Gastroesophageal sphincter (tissue), 4 donors: ENCODE data around the gene PON1. TPM values are rescaled to one million over a fixed set of nuclear protein-coding genes. Genes with fewer than 3 reads are reported as not detected.

Experiments used
- ATAC-seq: fragments of 150-250 bp; one replicate; pipeline ENCODE4 v1.9.1; 2016; ENCODE audit warnings: mild to moderate bottlenecking, moderate library complexity
- H3K27ac ChIP-seq, 4 donors: fragments of 200-600 bp; sonication (generic) in 3 of 4; 1 replicate in 3 of 4; 2 replicates in 1 of 4; pipeline ENCODE4 v1.5.1; 2016 to 2019
- H3K27me3 ChIP-seq: fragments of 200-600 bp; sonication (generic); one replicate; pipeline ENCODE4 v1.5.1; 2019
- H3K36me3 ChIP-seq, 2 donors: fragments of 200-600 bp; sonication (generic); one replicate each; pipeline ENCODE4 v1.5.1; 2019; ENCODE audit warnings: control low read depth in 1 of 2
- H3K4me1 ChIP-seq, 3 donors: fragments of 200-600 bp; sonication (generic); 1 replicate in 2 of 3; 2 replicates in 1 of 3; pipeline ENCODE4 v1.5.1; 2016 to 2019; ENCODE audit warnings: control low read depth in 2 of 3
- H3K4me3 ChIP-seq, 2 donors: fragments of 200-600 bp; sonication (generic); one replicate each; pipeline ENCODE4 v1.5.1; 2019; ENCODE audit warnings: mild to moderate bottlenecking in 1 of 2, moderate library complexity in 1 of 2
- H3K9me3 ChIP-seq, 3 donors: fragments of 200-600 bp; sonication (generic); one replicate each; pipeline ENCODE4 v1.5.1; 2017 to 2019; ENCODE audit warnings: control low read depth in 2 of 3
- CTCF ChIP-seq, 4 experiments: fragments of 200-600 bp in 2 of 4; fragments of 450-650 bp in 2 of 4; sonication (generic) in 1 of 4; IDR thresholded peaks; one replicate each; pipeline ENCODE4 v1.5.1; 2017 to 2019; ENCODE audit warnings: antibody characterized with exemption in 4 of 4, mild to moderate bottlenecking in 2 of 4, moderate library complexity in 2 of 4
- EP300 ChIP-seq: sonication (generic); formaldehyde crosslinking; IDR thresholded peaks from one replicate; pipeline ENCODE4 v1.6.1; 2017; ENCODE audit warnings: antibody characterized with exemption, mild to moderate bottlenecking
- POLR2A ChIP-seq, 2 donors: fragments of 450-650 bp; IDR thresholded peaks; one replicate each; pipeline ENCODE4 v1.6.1; 2017; ENCODE audit warnings: antibody characterized with exemption in 2 of 2, mild to moderate bottlenecking in 2 of 2, moderate library complexity in 1 of 2
- POLR2AphosphoS5 ChIP-seq: sonication (generic); formaldehyde crosslinking; IDR thresholded peaks from one replicate; pipeline ENCODE4 v1.6.1; 2017; ENCODE audit warnings: antibody characterized with exemption
- WGBS, 2 donors: methylation state at CpG; one replicate each; pipeline ENCODE4 v1.1.5; 2018; ENCODE audit warnings: low coverage in 1 of 2; 5-methylcytosine and 5-hydroxymethylcytosine counted together
- total RNA-seq, 4 donors: library from RNA; depleted of rRNA; stranded (reverse); fragments of >200 nt; gene quantifications; one replicate each; pipeline ENCODE4 v1.1.0, GENCODE V29; 2016

PON1 gene
- total RNA-seq, 4 donors from 2014 or later: not detected

- Histone ChIP-seq H3K9me3 (no peaks in the 10 kb centered on the region), H3K27ac (no peak overlapping the region), H3K27me3 (peaks cover 3% of the 10 kb centered on the region), H3K4me3 (no peak overlapping the region), H3K36me3 (no peaks in the 10 kb centered on the region), H3K4me1 (no peaks in the 10 kb centered on the region)
- WGBS, 2 donors: 58 to 74% methylated on average over 7 to 8 of the region's 9 CpGs
- TF ChIP-seq CTCF (IDR thresholded peaks at IDR 0.05) (no peak), EP300 (no peak), POLR2A (IDR thresholded peaks at IDR 0.05) (no peak), POLR2AphosphoS5 (no peak)
- no peak for ATAC-seq
Observed at GRCh38 chr7:95303013-95303905, 21.1 kb downstream of the PON1 start.

GRCh38 chr7:95298091-95298490 is 26.2 kb downstream of the PON1 start:
- 92 to 100% methylated on average over 3 of the region's 3 CpGs for WGBS, 2 donors
- Histone ChIP-seq H3K36me3 (no peaks in the 10 kb centered on the region), H3K4me3 (no peak overlapping the region), H3K27ac (no peak overlapping the region), H3K27me3 (no peaks in the 10 kb centered on the region), H3K4me1 (no peaks in the 10 kb centered on the region), H3K9me3 (no peaks in the 10 kb centered on the region)
- ATAC-seq: no peak
- TF ChIP-seq POLR2AphosphoS5 (no peak), EP300 (no peak), POLR2A (IDR thresholded peaks at IDR 0.05) (no peak), CTCF (IDR thresholded peaks at IDR 0.05) (no peak)

DNA sequence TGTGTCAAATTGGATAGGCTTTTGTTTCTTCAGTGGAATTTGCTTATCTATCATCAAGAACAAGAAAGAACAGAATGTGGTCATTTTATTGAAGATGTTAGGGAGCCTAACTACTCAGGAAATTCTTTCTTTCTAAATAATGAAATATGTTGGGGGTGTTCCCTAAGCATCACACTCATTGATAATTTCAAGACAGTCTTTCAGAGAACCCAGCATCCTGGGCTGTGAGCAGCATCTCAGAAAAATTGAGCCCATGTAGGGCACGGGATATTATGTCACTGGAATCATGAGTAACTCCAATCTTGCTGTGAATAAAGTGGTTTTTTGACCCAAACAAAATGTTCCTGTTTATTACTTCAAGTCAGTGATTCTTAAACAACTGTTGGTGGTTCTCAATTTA is 27.3 kb downstream of the PON1 start:
- Histone ChIP-seq H3K27me3 (no peaks in the 10 kb centered on the region), H3K4me3 (no peak overlapping the region), H3K9me3 (no peaks in the 10 kb centered on the region), H3K36me3 (no peaks in the 10 kb centered on the region), H3K27ac (no peak overlapping the region), H3K4me1 (no peaks in the 10 kb centered on the region)
- WGBS, 2 donors: 80% methylated on average over 1 of the region's 1 CpG; no CpG with 5 or more reads in 1 of the 2 donors
- no peak for ATAC-seq
- no peak for TF ChIP-seq POLR2AphosphoS5
- TF ChIP-seq CTCF (IDR thresholded peaks at IDR 0.05): no peak
- TF ChIP-seq POLR2A (IDR thresholded peaks at IDR 0.05): no peak
- TF ChIP-seq EP300: no peak

GRCh38 chr7:95296456-95296855 is 27.9 kb downstream of the PON1 start:
- H3K27me3 ChIP-seq: no peaks in the 10 kb centered on the region
- TF ChIP-seq EP300 (no peak), POLR2AphosphoS5 (no peak), POLR2A (IDR thresholded peaks at IDR 0.05) (no peak), CTCF (IDR thresholded peaks at IDR 0.05) (no peak)
- ATAC-seq: no peak

DNA sequence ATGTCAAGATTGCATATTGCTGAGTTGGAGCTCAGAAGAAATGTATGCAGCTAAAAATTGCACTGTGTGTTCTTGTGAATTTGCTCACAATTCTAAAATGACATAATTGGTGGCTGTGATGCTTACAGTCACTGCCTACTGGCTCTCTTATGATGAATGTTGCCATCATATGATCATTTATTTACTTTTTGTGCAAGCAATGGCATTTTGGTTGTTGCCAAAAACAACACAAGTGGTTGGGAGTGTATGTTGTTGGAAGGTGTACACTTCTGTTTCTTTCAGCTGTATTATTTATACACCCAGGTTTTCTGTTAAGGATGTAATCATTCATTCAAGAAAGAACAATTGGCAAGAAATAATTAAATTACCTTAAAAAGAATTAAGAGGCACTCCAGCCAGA is 28.9 kb downstream of the PON1 start:
- H3K36me3 ChIP-seq: peaks cover 0 to 8% of the 10 kb centered on the region in 2 donors
- H3K4me3 ChIP-seq: no peak overlapping the region
- no peaks in the 10 kb centered on the region for H3K4me1 ChIP-seq
- no peak overlapping the region for H3K27ac ChIP-seq
- TF ChIP-seq CTCF (IDR thresholded peaks at IDR 0.05) (no peak), POLR2AphosphoS5 (no peak), EP300 (no peak), POLR2A (IDR thresholded peaks at IDR 0.05) (no peak)
- no peak for ATAC-seq
- H3K9me3 ChIP-seq: no peaks in the 10 kb centered on the region
- no peaks in the 10 kb centered on the region for H3K27me3 ChIP-seq

More at GRCh38 chr7:95296456-95296855, 27.9 kb downstream of the PON1 start:
- 79 to 84% methylated on average over 6 of the region's 6 CpGs for WGBS, 2 donors
- no peaks in the 10 kb centered on the region for H3K9me3 ChIP-seq
- no peak overlapping the region for H3K4me3 ChIP-seq
- no peaks in the 10 kb centered on the region for H3K4me1 ChIP-seq
- no peaks in the 10 kb centered on the region for H3K36me3 ChIP-seq
- no peak overlapping the region for H3K27ac ChIP-seq
